Activated CD8-positive, alpha-beta memory T cell treated with anti-CD3 and anti-CD28 coated beads, Interleukin-2, amount 50 U/mL, for 4 hours (primary cell): ENCODE measurements around the gene DOCK4.

Source experiments
- DNase-seq: peaks from one replicate; pipeline ENCODE4 v3.0.0-alpha.2; 2020

The DOCK4 gene

DNA sequence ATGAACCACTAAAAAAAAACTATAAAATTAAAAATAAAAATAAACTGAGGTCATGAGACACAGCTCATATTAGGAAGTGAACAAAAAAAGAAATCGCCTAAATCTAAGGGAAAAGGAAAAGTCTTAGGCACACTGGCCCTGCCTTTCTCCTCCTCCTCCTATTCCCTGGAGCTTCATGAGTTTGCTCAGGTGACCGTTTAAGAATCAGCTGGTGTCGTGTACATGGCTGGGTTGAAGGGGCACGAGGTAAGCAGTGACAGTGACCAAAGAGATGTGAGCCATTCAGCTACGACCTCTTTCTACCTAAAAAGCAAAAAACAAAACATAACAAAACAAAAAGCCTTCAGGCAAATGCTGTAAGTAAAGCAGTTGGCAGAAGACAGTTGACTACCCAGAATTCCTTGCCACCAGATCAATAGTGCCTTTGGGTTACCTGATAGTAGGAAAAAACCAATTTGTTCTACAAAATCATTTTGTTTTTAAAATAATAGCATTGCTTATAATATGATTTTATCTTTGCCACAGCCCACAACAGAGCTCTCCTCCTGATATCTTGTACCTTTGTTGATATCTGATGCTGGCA is 135.4 kb downstream of the DOCK4 start:
- DNase-seq = no peak

DNA sequence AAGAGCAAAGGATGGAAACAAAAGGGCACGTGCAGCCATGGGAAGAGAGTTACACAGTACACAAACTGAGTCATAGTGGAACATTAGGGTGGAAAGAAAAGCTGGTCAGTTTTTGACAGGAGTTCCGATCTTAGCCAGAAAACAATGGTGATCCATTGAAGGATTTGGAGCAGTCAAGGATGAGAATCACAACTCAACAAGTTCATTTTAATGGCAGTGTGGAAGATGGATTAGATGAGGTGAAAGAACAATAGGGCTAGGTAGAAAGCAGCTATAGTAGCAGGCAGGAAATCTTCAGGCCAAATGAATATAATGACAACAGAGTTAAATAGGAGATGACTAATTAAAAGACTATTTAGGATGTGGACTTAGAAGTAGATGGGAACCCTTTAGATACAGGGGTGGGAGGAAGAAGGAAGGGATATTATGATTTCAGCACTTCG is 136.3 kb downstream of the DOCK4 start:
- DNase-seq = no peak

DNA sequence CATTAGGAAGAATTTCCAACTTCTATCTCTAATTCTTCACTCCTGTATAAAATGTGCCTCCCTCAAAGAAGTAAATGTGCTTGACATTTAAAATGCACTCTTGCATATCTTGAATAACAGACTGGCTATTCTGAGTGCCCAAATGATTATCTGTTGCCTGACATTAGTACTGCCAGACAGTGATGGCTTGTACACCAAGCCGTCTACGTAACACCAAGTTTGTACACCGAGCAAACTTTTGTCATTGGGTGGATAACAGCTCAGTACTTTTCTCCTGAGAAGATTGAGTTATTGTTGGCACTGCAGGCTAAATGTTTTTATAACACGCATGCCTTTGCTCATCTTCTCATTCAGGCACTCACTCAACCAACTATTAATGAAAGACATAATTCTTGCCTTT is 137.2 kb downstream of the DOCK4 start:
- no peak for DNase-seq

DNA sequence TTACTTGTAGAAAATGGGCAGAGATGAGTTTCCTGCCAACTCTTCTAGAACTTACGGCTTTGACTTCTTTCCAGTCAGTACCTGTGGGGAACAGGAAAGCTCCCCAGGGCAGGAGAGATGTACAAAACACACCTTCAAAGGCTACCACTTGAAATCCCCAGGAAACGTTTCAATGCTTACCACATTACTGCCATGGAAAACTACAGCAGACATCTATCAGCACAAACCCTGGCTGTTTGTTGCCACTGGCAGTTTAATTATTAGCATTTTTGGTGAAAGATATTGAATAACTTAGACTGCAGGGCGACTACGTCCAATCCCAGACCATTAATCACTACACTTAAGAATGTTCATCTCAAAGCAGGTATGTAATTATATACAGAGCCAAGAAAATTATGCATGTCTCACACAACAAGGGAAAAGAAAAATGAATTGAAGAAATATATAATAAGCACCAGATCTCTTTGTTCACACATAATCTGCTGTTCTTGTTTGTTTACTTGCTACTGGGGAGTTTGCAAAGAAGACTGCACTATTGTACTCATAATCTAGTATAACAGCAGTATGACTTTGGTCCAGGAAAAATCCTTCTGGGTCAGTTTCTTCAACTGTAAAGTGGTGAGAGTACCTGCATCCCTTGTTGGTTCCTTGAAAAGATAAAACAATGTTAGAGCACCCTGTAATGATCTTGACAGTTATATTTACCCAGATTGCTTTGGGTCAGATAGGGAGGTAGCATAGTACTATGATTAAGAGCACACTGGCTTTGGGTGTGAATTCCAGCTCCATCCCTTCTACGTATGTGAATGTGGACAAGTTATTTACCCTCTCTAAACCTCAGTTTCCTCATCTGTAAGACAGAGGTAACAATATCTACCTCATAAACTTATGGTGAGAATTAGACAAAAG is 138.3 kb downstream of the DOCK4 start:
- no peak for DNase-seq

DNA sequence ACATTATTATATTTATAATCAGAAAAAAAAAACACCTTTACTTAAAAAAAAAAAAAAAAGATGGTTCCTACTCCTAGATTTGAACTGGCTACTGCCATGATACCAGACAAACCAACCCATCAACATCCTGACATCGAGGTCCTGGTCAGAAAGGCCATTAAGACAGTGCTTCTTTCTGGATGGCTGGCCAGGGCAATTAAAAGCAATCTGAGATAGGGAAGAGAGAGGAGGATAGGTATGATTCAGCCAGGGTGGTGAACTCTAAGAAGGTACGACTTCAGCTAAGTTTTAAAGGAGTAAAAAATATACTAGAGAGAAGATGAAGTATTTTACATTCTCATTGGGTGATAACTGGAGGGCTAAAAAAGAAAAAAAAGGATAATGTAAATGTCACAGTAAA is 139.0 kb downstream of the DOCK4 start:
- no peak for DNase-seq

DNA sequence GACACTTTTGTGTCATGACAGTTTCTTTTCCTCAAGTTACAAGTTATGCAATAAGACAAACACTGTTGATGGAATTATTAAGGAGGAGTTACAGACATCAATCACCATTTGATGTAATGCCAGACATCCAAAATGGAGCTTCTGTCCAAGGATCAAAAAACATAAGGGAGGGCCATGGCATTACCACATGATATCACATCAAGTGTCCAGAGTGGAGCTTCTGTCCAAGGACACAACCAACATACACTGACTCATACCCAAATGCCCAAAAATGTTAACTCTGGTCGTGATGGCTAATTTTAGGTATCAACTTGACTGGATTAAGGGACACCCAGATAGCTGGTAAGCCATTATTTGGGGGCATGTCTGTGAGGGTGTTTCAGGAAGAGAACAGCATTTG is 140.4 kb downstream of the DOCK4 start:
- no peak for DNase-seq

DNA sequence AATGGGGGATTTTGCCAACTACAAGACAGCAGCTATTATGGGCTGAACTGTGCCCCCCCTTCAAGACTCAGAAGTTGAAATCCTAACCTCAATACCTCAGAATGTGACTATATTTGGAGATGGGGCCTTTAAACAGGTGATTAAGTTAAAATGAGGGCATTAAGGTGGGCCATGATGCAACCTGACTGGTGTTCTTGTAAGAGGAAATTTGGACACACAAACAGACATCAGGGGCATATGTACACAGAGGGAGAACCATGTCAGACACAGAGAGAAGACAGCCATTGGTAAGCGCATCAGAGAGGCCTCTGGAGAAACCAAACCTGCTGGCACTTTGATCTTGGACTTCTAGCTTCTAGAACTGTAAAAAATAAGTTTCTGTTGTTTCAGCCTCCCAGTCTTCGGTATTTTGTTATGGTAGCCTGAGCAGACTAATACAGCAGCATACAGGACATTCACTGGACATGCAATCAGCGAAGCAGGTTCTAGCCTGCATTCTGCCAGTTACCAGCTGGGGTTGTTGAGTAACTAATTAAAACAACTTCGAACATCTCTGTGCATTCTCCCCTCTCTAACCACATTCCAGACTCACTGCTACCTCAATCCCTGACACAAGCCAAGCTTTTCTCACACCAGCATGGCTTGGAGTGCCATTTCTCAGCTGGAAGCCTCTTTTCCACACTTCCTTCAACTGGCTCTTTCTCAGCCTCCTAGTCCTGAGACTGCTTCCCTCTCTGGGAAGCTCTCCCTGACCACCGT is 141.4 kb downstream of the DOCK4 start:
- no peak for DNase-seq

DNA sequence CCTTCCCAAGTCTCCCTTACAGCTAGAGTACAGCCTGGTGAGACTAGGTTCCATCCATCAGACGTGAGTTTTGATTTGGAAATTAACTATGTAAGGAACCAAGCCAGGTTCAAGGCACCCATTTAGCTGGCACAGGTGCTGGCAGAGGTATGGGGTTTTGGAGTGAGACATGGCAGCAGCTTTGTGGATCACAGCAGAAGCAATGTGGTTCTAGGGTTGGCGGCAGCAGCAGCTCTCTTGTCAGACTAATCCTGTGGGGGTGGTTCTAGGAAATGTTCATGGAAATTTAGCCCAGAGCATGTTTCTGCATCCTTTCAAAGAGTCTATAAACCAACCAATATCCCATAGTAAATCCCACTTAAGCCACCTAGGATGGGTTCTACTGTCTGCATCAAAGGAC is 142.2 kb downstream of the DOCK4 start:
- no peak for DNase-seq

DNA sequence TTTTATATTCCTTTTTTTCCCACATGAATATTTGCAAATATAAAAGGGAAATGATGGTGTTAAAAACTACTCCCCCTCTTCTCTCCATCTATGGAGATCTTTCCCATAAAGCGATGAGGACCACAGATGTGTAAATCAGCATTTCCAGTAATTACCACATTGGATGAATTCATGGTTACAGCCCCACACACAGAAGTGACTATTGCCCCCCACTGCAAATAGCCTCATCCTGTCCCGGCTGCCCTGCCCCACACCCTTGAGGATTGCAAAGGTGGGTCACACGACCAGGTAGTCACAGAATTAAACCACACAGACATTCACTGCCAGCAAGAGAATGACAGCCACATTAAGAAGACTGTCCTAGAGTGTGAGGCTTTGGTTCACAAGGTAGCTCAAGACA is 145.1 kb downstream of the DOCK4 start:
- no peak for DNase-seq

DNA sequence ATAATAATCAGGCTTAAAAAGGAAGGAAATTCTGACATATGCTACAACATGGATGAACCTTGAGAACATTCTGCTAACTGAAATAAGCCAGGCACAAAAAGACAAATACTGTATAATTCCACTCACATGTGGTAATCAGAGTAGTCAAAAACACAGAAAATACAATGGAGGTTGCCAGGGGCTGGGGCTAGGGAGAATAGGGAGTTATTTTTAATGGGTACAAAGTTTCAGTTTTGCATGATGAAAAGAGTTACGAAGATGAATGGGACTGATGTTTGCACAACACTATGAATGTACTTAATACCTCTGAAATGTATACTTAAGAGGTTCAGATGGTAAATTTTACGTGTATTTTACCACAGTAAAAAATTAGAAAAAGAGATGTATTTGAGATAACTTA is 145.6 kb downstream of the DOCK4 start:
- no peak for DNase-seq

DNA sequence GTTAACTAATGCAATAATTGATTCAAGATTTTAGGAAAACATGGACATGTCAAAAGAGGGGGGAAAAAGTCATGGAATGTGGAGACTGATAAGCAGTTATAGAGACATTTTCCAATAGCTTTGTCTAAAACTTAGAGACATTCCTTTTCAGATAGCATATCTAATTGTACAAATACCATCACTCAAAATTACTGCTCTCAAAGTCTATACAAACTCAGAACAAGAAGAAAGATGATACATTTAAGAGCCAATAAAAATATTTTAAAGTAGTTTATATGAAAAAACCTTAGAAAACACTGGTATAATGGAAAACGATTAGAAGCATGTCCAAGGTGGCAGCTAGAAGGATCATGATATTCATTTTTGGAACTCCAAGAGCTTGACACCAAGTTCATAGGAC is 146.5 kb downstream of the DOCK4 start:
- DNase-seq = no peak

DNA sequence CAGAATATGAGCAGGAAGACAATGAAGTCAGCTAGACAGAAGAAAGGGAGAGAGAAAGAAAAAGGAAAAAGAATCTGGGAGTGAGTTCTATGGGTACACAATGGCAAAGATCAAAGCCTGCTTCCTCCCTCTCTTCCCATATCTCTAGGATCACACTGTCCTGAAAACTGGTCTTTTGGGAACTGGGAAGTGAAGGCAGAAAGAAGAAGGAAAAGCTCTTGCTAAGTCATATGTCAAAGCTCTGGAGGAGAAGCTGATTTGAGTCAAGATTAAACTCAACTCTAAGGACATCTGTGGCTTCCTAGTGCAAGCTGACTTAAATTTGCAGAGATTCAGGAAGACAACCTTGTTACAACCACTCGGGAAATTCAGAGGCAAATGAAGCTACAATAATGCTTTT is 147.5 kb downstream of the DOCK4 start:
- DNase-seq = no peak

DNA sequence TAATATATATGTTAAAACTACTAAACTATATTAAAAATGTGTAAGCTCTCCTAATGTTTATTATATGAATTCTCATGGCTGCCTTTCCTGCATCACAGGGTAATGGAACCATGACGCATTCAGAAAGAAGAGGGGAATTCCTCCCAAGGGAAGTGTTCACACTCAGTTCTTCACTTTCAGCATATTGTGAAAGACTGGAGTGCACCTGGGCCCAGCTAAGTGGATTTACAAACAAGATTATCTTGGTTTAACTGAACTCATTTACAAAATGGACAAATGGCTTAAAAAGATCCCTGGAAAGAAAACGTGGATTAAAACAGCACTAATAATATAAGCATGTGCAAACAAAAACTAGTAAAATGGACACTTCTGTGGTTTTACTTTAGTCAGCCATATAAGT is 149.8 kb downstream of the DOCK4 start:
- DNase-seq = no peak

DNA sequence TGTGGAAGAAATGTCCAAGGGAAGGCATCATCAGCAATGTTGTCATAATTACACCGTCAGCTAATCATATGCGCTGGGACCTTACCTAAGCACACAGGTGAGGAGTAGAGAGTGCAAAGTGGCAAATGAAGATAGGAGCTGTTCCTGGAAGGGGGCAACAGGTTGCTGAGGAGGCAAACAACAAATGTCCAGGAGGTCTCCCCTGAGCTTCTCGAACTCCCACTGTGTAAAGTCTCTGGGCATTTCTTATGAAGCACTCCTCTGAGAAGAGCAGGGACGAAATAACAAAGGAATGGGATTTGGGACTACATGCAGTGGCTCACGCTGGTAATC is 152.5 kb downstream of the DOCK4 start:
- DNase-seq = no peak

DNA sequence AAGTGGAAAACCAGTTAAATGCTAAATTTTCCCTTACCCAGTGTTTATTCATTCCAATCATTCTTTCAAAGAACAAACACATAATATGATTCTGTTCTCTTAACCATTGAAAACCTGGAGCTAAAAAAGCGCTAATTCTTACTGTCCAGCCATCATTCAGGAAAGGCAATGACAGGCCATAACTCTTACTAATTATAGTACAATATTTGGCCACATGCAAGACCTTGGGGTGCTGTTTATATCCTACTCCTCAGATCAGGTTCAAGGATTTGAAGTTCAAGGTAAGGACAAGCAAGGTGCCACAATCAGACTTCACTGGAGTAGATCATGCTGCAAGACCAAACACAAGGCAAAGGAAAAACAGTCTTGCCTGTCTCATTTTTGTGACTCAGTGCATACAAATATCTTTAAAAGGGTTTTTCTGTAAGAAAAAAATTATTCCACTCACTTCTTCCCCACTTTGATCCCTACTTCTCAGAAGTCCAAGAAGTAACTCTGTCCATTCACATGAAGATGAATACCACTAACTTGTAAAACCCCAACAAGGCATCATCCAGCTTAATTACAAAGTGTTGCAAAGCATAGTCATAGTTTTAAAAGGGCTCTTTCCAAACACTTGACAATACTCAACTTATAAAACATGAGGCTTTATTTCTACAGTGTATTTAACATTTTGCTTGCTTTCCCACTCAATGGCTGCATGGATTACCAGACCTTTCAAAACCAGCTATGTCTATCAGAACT is 153.0 kb downstream of the DOCK4 start:
- no peak for DNase-seq

DNA sequence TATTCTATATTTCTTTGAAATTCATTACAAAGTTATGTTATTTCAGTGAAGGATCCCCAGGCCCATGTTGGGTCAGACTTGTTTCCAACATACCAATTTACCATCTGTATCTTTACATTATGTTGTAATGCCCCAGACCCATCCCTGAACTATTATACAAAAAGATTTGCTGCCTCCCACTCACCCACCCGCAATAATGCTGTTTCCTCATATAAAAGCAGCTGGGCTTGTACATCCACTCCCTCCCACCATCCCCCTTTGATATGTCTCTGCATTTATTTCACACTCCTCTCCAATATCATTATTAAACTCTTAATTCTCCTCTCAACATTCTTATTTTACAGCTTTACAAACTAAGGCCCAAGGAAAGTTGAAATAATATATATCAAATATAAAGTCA is 153.7 kb downstream of the DOCK4 start:
- DNase-seq = no peak

DNA sequence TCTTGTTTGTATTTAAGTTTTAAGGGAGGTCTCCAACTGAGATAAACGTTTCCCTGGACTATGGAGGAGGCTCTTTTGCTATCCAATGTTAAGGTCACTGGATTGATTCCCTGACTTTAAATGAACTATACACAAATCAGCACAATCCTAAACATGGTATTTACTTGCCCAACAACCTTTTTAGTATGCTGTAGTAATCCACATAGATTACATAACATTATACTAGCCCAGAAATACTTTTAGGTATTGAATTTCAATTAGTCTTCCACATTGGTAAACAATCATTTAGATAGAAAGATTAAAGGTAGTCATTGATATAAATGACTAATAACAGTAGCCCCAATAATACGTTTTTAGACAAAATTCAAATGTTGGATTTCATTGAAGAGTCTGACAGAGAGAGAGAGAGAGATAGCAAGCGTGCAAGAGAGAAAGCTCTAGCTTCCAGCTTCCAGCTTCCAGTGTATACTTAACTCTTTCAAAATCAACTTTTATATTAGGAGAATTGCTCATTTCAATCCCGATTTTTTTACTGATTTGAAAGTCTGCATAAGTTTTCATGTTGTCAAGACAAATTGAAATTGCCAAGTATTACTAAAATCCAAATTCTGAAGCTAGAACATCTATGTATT is 155.8 kb downstream of the DOCK4 start:
- DNase-seq = no peak

DNA sequence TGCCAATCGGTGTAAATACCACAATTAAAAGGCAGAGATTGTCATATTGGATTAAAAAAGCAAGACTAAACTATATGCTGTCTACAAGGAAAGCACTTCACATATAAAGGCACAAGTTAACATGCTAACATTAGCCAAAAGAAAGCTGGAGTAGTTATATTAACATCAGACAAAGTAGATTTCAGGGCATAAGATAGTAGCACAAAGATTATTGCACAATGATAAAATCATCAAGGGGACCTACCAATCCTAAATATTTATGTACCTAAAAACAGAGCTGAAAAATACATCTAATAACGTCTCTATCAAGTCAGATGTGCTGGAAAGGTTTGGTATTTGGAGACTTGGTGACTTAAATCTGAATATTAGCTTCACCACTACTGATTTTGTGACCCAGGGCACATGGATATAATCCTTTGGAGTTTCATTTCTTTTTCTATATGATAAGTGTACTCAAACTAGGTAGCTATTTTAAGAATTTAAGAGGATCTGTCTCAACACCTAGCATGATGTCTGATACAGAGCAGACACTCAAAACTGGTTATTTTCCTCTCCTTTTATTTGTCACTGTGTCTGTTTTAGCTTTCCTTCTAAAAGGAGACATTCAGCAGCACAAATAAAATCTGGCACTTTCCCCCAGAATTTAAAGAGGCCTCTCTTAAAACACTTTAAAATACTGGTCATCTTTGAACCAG is 156.5 kb downstream of the DOCK4 start:
- no peak for DNase-seq

DNA sequence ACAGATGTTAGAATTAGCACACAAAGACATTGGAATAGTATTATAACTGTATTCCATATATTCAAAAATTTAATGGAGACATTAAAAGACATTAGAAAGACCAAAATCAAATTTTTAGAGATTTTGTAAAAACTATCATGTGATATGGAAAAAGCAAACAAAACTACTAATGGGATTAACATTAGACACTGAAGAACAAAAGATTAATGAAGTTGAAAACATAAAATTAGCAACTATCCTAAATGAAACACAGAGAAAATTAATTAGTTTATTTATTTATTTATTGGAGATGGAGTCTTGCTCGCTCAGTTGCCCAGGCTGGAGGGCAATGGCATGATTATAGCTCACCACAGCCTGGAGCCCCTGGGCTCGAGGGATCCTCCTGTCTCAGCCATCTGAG is 158.8 kb downstream of the DOCK4 start:
- DNase-seq = no peak

DNA sequence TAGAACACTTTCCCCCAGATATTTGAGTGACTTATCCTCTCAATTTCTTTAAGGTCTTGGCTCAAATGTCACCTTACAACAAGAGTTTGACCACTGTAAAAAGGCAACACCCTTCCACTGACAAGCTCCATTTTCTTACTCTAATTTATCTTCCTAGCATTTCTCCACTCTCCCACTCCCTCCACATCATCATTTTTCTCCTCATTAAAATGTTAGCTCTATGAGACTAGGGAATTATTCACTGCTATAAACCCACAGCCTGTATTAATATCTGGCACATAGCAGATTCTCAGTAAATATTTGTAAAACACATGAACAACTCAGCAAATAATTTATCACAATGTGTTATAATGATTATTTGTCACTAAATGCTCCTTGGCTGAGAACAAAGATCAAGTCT is 161.0 kb downstream of the DOCK4 start:
- no peak for DNase-seq

DNA sequence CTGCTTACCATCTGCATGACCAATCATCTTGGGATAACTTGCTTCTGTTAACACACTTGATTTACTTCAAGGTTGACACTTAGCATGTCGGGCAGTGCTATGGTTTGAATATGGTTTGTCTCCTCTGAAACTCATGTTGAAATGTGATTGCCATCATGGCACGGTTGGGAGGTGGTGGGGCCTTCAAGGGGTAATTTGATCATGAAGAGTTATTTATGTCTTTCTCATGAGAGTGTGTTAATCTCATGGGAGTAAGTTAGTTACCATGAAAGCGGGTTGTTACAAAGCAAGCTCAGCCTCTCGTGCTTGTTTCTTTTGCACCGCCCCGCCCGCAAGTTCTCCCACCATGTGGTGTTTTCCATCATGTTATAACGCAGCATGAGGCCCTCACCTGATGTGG is 163.6 kb downstream of the DOCK4 start:
- DNase-seq = no peak

DNA sequence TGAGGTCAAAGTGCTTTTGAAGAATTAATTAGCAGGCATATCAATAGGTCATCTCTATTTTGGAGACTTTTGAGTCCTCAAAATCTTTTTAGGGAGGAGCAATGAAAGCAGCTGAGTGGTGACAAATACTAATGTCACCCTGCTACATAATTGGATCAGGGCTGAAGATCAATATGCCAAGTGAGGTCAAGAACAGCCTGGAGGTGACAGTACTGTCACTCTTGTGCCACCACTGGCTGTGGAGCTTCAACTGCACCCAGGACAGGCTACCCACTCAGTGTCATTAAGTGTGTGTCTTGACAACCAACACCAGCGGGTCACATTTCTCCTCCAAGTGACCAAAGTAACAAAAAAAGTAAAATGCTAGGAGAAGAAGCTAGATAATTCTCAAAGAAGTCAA is 167.8 kb downstream of the DOCK4 start:
- no peak for DNase-seq
